NCI-H187 treated with DMSO at 0.1 percent for 48 hours (cell line): ENCODE results near the gene ISL2.

Experiments used
- DNase-seq: peaks from one replicate; lab custom pipeline; 2025; lab: John Stamatoyannopoulos, UW

The ISL2 gene

GRCh38 chr15:76376816-76377215, 40.2 kb downstream of the ISL2 start:
- DNase-seq, result no peak

DNA sequence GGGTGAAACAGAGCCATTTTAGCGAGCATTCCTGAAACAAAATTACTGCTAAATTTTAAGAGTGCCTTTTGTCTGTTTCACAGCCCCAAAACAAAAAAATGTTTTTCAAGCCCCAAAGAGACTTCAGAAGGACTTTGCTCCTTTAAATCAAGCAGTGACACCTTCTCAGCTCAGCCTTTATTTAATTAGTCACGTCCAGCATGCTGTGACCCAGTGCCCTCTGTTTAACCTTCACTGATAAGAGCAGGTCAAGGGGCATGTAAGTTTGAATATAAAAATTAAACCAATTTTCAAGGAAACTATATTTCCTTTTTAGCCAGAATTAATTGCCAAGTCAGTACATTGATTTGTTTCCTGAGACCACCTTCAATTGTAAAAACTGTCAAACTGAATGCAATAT, 40.6 kb downstream of the ISL2 start:
- DNase-seq, result no peak

GRCh38 chr15:76377751-76378150, 41.2 kb downstream of the ISL2 start:
- no peak for DNase-seq

- DNase-seq, result no peak
Measured at GRCh38 chr15:76378691-76379090, 42.1 kb downstream of the ISL2 start.

- no peak for DNase-seq
Measured at GRCh38 chr15:76380249-76380648, 43.7 kb downstream of the ISL2 start.

DNA sequence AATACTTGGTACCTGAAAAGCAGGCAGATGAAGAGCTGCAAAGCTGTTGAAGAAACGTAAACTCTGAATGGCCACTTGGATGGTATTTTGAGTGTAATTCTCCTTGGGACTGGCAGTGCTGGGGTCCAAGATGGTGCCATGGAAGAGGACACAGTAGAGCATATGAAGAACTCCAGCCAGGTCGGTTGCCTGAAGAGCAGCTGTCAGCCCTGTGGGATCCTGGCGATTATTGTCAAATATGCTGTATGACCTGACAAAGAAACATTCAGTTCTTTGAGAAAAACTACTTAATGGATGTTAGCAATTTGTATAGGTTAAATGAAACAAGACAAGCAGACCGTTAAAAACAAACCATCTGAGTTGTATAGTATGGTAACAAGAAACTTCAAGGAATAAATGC, 44.8 kb downstream of the ISL2 start:
- no peak for DNase-seq

DNA sequence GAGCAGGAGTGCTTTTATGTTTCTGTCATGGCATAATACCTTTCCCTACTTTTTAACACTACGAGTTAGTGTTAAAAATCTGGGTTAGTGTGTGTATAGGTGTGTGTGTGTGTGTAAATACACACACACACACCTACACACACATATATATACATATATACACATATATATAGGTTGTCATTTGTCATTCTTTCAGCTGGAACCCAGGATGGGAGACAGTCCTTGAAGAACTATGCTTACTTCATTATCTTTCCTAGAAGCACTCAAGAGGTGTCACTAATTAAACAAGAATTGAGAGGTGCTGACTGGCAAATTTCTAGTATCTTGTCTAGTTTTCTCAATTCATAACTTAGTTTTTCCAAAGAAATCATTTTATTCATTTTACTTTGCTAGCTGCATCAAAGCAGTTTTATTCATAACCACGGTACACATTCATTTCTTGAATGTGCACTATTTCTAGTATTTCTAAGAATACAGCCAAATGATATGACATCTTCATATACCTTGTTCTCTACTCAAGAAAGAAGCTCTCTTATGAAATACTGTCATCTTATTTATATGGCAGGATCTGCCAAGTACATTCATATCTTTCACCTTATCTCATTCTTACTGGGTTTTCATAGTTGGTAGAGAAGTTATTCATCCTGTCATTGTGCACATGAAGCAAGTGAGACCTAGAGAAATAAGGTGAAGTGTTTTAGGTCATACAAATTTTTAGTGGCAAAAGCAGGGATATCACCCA, 46.6 kb downstream of the ISL2 start:
- no peak for DNase-seq

GRCh38 chr15:76384409-76384808, 47.8 kb downstream of the ISL2 start:
- DNase-seq, result no peak

DNA sequence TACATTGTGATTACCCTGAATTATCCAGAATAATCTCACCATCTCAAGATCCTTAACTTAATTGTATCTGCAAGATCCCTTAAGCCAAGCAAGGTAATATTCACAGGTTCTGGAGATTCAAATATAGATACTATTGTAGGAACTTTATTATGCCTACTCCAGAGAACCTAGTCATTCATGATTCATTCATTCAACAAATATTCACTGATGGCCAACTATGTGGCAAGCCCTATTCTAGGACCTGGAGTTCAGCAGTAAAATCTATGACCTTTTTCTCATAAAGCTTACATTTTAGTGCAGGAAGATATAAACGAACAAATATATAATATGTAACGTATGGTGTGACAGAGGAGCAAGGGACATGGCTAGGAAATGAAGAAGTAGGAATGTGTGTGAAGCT, 49.6 kb downstream of the ISL2 start:
- no peak for DNase-seq

DNA sequence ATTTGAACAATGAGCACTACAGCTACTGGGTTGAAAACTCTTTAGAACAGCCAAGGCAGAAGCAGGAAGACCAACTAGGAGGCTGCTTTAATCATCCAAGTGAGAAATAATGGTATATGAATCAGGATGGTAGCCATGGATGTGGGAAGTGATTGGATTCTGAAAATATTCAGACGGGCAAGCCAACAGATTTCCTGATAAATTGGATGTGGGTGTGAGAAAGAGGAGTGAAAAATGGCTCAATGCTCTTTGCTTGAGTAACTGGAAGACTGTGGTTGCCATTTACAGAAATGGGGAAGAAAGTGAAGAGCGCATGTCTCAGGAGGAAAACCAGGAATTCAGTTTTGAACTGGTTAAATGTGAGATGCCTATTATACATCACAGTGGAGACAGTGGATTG, 50.4 kb downstream of the ISL2 start:
- DNase-seq, result no peak

GRCh38 chr15:76390571-76390970, 54.0 kb downstream of the ISL2 start:
- no peak for DNase-seq

DNA sequence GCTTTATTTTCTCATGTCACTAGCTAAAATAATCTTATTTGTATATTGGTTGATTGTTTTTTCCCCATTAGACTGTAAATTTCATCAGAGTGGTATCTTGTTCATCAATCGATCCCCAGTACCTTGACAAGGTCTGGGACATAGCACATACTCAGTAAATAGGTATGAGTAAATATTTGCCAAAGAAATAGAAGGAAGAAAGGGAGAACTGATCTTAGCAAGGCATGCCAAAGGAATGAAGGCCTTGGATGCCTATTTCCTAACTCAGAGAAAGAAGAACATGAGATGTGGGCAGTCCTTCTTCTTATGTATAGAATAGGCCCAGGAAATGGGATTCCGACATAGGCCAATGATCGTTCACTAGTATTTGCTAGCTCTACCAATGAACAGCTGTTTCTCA, 54.7 kb downstream of the ISL2 start:
- DNase-seq, result no peak

- DNase-seq, result no peak
Measured at GRCh38 chr15:76391847-76392246, 55.3 kb downstream of the ISL2 start.
